K562 (cell line): Measurements from ENCODE around the gene HEATR1.

Experiments used
- BACH1 ChIP-seq: fragments of 200-800 bp; sonication (Bioruptor generic); IDR thresholded peaks from 2 replicates; pipeline ENCODE4 v1.6.1; 2016; ENCODE audit warnings: missing genetic modification characterization, missing compliant biosample characterization
- PKNOX1 ChIP-seq: fragments of 450-650 bp; IDR thresholded peaks from 2 replicates; pipeline ENCODE4 v1.6.1; 2016
- YY1 ChIP-seq, 3 experiments: IDR thresholded peaks; 2 replicates each; pipeline ENCODE4 v1.6.1; 2011; ENCODE audit warnings: low read length in 2 of 3, mild to moderate bottlenecking in 2 of 3, moderate library complexity in 2 of 3, borderline replicate concordance in 1 of 3, control low read depth in 1 of 3, low read depth in 1 of 3; ENCODE audit not compliant: insufficient read depth in 3 of 3, insufficient replicate concordance in 2 of 3, control insufficient read depth in 1 of 3, insufficient read length in 1 of 3; ENCODE audit errors: extremely low read depth in 1 of 3
- ZNF239 ChIP-seq: fragments of 250-450 bp; sonication (Bioruptor Pico); IDR thresholded peaks from 2 replicates; pipeline ENCODE4 v1.4.0; 2020; ENCODE audit warnings: mild to moderate bottlenecking
- ZNF407 ChIP-seq: fragments of 450-650 bp; IDR thresholded peaks from 2 replicates; pipeline ENCODE4 v1.6.1; 2016; ENCODE audit warnings: low read depth
- ZNF644 ChIP-seq: fragments of 200-800 bp; sonication (Bioruptor generic); IDR thresholded peaks from 2 replicates; pipeline ENCODE4 v1.6.1; 2016; ENCODE audit warnings: low read depth, missing genetic modification characterization, missing compliant biosample characterization

- TF ChIP-seq BACH1 (tag) (no peak), ZNF239 (CRISPR knock-in tag) (no peak), PKNOX1 (no peak), ZNF644 (no peak), YY1 (IDR thresholded peaks at IDR 0.05; ENCODE audit: borderline replicate concordance in 1 of 3, control insufficient read depth in 1 of 3, extremely low read depth in 1 of 3, insufficient read depth in 3 of 3, insufficient read length in 1 of 3, insufficient replicate concordance in 2 of 3, low read depth in 1 of 3, low read length in 2 of 3) (no peak), ZNF407 (no peak)
Observed at GRCh38 chr1:236534151-236534651, 70.1 kb downstream of the HEATR1 start.
